Measurements from ENCODE around the gene NOP53.

GRCh38 chr19:47752440-47753211, 7.3 kb downstream of the NOP53 start:
- TF ChIP-seq CTCF (conservative IDR thresholded peaks at IDR 0.05; ENCODE audit: low read length), result no peak
- TF ChIP-seq EZH2phosphoT487 (IDR thresholded peaks at IDR 0.05; ENCODE audit: borderline replicate concordance), result no peak
